TTC549 (cell line): Measurements from ENCODE around the gene PAX2.

Experiments
- FAIRE-seq: peaks from 2 replicates; lab custom pipeline; 2012; peaks lifted over from hg19 to GRCh38; lab: Jason Lieb, UNC

The PAX2 gene

DNA sequence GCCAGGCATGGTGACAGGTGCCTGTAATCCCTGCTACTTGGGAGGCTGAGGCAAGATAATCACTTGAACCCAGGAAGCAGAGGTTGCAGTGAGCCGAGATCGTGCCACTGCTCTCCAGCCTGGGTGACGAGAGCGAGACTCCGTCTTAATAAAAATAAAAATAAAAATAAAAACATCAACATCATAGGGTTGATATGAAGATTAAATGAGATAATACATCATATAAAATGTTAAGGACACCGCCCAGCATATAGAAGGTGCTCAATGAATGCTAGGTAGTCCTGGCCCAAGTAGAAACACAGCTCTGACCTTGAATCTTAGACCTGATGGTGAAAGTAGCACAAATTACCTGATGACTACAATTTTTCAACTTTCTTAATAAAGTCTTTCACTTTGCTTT is 74.0 kb downstream of the PAX2 start:
- no peak for FAIRE-seq

DNA sequence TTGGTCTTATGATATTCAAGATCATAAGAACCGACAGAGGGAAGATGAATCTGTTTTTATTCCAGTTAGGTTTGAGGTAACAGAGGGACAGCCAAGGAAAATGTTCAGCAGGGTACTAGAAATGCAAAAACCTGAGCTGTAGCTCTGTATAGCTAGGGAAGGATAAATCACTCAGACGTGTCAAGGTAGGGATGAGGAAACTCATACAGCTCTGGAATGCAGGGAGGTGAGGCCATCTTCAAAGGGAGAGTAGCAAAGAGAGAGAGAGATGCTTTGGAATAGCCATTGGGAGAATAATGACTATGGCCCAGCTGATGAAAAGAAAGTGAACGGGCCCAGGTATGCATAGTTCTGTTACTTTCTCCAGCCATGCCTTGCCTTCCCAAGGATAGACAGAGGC is 77.8 kb downstream of the PAX2 start:
- no peak for FAIRE-seq

DNA sequence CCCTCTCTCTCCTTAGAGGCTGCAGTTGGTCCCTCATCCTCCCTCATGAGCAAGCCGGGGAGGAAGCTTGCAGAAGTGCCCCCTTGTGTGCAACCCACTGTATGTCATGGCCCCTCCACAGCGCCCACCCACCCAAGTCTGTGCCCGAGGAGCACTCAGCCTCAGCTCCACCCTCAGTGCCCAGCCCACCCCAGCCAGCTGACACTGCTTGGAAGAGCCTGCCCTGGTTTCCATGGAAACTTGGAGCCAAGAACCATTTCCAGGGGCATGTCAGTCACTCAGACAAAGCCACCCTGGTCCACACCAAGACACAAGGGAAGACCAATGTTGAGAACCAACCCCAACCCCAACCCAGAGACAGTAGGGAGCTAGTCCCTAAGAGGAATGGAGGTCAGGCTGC is 79.5 kb downstream of the PAX2 start:
- no peak for FAIRE-seq

DNA sequence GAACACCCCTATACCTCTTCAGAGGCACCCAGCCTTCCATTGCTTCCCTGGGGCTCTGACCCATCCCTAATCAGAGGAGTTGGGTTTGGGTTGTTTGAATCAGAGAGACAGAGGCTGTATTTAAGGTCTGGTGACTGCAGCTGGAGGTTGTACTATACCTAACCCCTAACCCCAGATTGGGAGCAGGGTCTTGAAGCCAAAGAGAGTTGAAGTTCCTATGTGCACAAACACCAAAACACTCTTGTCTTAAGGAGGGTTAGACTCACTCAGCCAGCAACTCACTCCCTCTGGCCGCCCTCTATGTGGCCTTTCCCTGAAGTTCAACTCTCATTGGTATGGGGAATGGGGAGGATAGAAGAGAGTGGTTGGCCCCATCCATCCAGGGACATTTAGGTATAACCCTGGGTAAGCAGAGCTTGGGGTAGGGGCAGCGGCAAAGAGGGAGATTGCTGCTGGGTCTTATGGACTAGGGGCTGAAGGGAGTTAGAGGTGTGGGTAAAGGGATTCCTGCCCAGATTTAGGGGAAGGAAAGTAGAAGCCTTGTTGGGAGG is 80.0 kb downstream of the PAX2 start:
- FAIRE-seq: no peak

DNA sequence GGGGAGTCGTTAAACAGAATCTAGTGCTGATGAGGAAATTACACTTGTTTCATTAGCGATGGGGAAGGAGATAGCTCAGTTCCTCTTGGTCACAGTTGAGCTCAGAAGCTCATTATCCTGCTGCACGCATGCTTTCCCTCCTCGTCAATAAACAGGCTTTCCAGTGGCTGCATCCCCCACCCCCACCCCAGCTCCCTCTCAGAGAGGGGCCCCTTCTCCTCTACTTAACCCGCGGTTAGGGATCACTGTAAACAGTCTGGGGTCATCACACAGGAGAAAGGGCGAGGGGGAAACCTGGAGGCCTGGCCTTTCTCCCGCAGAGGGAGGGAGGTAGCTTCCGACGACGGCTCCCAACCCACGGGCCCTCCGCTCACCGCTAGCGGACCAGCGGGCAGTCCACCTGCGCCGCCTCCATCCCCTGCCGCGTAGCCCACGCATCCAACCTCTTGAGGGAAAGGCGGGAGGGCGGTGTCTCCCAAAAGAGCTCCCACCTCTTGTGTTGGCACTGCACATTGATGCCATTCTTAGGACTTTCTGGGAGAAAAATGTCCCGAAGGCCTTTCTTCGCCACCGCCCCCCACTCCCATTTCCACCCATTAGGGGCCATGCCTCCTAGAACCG is 80.8 kb downstream of the PAX2 start:
- no peak for FAIRE-seq

DNA sequence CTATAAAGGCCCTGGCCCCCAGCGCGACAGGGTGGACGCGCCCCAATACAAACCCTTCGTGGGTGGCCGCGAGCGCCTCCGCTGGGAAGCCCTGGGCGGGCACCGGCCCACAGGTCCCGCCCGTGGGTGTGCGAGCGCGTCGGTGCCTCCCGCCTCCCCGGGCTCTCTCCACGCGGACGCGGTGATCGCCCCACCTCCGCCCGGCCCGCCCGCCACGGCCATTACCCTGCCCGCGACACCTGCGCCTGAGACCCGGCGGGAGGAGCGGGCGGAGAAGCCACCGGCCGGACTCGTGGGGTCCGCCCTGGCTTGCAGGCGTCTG is 81.2 kb downstream of the PAX2 start:
- no peak for FAIRE-seq

DNA sequence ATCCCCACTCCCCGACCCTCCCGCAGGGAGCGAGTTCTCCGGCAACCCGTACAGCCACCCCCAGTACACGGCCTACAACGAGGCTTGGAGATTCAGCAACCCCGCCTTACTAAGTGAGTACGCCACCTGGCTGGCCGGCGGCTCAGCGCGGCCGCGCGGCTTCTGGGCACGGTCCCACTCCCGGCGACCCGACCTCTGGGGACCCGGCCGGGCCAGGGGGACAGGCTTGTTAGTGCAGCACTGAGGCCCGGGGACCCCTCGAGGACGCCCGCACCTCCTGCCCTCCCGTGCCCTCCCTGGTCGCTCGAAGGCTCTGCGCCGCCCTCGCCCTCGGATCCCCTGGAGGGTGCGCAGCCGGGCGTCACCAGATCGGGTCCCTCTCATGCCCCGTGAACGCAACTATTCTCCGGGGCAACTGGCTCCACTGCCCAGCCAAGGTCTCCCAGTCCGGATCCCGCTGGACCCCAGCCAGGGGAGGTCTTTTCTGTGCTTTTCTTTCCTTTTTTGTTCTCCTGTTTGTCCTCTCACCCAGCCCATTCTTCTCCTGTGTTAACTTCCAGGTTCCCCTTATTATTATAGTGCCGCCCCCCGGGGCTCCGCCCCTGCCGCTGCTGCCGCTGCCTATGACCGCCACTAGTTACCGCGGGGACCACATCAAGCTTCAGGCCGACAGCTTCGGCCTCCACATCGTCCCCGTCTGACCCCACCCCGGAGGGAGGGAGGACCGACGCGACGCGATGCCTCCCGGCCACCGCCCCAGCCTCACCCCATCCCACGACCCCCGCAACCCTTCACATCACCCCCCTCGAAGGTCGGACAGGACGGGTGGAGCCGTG is 81.8 kb downstream of the PAX2 start:
- FAIRE-seq: no peak

DNA sequence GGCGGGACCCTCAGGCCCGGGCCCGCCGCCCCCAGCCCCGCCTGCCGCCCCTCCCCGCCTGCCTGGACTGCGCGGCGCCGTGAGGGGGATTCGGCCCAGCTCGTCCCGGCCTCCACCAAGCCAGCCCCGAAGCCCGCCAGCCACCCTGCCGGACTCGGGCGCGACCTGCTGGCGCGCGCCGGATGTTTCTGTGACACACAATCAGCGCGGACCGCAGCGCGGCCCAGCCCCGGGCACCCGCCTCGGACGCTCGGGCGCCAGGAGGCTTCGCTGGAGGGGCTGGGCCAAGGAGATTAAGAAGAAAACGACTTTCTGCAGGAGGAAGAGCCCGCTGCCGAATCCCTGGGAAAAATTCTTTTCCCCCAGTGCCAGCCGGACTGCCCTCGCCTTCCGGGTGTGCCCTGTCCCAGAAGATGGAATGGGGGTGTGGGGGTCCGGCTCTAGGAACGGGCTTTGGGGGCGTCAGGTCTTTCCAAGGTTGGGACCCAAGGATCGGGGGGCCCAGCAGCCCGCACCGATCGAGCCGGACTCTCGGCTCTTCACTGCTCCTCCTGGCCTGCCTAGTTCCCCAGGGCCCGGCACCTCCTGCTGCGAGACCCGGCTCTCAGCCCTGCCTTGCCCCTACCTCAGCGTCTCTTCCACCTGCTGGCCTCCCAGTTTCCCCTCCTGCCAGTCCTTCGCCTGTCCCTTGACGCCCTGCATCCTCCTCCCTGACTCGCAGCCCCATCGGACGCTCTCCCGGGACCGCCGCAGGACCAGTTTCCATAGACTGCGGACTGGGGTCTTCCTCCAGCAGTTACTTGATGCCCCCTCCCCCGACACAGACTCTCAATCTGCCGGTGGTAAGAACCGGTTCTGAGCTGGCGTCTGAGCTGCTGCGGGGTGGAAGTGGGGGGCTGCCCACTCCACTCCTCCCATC is 82.7 kb downstream of the PAX2 start:
- FAIRE-seq: no peak

DNA sequence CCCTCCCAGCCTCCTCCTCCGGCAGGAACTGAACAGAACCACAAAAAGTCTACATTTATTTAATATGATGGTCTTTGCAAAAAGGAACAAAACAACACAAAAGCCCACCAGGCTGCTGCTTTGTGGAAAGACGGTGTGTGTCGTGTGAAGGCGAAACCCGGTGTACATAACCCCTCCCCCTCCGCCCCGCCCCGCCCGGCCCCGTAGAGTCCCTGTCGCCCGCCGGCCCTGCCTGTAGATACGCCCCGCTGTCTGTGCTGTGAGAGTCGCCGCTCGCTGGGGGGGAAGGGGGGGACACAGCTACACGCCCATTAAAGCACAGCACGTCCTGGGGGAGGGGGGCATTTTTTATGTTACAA is 83.3 kb downstream of the PAX2 start:
- no peak for FAIRE-seq

DNA sequence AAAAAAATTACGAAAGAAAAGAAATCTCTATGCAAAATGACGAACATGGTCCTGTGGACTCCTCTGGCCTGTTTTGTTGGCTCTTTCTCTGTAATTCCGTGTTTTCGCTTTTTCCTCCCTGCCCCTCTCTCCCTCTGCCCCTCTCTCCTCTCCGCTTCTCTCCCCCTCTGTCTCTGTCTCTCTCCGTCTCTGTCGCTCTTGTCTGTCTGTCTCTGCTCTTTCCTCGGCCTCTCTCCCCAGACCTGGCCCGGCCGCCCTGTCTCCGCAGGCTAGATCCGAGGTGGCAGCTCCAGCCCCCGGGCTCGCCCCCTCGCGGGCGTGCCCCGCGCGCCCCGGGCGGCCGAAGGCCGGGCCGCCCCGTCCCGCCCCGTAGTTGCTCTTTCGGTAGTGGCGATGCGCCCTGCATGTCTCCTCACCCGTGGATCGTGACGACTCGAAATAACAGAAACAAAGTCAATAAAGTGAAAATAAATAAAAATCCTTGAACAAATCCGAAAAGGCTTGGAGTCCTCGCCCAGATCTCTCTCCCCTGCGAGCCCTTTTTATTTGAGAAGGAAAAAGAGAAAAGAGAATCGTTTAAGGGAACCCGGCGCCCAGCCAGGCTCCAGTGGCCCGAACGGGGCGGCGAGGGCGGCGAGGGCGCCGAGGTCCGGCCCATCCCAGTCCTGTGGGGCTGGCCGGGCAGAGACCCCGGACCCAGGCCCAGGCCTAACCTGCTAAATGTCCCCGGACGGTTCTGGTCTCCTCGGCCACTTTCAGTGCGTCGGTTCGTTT is 83.9 kb downstream of the PAX2 start:
- FAIRE-seq: no peak

DNA sequence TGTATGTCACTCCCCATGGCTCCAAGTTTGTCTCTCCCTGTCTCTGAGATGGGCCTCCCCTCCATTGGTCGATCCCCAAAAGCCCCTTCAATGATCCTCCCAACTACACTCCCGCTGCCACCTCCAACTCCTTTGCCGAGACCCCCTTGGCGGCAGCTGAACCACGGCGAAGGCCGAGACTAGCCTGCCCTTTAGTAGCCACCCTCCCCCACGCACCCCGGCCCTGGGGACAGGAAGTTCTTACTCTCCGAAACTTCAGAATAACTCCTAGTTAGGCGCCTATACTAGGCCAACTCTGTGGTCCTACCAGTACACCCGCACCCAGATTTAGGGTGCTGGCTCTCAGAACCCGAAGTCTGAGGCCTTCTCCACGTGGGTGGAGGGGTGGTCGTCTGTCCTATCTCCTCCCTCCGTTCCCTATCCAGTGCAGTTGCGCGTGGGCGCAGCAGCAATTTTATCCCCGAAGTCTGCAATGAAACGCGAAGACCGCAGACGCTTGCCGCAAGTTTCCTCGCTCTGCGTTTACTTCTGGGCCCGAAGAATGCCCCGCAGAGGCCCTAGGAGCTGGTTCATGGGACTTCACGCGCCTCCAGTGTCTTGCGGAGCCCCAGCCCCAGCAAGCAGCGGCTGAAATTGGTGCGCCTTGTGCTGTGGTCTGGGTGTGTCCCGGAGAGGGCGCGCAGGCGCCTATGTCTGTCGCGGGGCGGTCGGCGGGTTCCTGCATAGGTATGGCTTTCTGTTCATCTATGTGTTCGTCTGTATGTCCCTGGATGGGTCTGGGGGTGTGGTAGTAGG is 84.7 kb downstream of the PAX2 start:
- no peak for FAIRE-seq

DNA sequence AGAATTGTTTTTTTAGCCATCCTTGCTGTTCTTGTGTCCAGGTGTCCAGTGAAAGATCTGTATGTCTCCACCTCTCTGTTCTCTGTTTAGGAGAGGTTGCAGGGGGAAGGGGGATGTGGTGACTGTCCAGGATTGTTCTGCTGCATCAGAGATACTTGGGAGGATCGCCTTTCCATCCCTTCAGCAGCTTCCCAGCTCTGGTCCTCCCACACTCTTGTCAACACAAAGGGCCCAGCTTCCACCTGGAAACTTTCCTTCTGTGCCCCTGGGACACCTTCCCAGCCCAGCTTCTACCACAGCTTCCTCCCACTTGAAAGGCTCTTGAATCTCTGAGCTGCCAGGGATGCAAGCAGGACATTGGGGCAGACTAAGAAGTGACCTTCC is 85.3 kb downstream of the PAX2 start:
- FAIRE-seq: no peak

DNA sequence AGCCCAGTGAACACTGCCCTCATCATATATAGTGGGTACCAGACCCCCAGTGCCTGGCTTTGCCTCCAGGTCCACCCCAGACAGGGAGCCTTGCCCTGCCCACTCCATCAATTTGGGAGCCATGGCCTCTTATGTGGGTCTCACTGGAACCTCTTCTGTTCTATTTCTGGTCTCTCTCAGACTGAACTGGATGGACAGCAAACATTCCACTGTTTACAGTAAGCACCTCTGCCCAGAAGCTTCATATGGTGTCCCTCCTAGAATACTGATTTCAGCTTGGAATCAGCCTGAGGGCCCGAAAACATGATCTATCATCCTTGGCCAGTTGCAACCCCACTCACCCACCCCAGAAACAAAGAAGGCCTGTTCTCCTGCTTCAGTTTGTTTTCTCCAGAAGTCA is 86.4 kb downstream of the PAX2 start:
- FAIRE-seq: no peak

DNA sequence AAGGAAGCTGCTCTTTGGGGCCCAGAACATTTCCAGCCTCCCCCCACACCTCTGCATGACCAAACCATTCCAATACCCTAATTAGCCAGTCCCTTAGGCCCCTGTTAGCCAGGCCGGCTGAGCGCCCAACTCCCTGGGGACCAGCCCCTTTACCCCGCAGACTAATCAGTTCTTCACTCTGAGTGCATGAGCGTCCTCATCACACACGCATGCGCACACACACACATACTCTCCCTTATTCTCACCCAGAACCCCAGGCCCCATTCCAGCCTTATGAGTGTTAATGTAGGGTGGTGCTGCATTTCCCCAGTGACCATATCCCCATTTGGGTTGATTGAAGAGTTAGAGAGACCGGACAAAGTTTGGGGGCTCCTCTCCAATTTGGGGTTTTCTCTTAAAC is 90.4 kb downstream of the PAX2 start:
- no peak for FAIRE-seq

DNA sequence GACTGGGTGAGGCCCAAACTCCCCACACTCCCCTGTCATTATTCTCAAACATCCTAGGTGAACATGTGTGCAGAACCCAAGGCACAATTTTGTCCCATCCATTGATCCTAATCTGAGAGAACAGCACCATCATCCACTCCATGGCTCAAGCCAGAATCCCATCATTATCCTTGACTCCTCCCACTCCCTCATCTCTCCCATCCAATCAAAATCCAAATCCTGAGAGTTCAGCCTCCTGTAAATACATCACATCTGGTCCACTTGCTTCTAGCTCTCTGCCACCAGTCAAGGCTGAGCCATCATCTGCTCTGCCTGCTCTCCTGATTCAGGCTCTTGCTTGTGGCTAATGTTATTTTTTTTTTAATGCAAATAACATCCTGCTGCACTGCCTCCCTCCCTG is 91.5 kb downstream of the PAX2 start:
- no peak for FAIRE-seq

DNA sequence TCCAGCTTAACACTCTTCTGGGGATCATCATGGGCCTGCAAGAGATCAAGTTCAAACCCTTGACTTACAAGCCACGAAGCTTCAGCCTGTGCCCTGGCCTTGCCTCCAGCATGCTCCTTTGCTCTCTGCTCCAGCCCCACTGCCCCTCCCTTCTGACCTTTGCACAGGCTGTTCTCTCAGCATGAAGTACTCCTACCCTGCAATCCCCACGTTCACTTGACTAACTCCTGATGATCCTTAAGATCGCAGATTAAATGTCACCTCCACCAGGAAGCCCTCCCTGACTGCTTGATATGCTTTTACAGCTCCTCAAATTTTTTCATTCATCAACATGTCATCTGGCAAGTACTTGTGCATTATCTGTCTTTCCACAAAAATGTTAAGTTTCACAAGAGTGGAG is 91.9 kb downstream of the PAX2 start:
- FAIRE-seq: no peak

DNA sequence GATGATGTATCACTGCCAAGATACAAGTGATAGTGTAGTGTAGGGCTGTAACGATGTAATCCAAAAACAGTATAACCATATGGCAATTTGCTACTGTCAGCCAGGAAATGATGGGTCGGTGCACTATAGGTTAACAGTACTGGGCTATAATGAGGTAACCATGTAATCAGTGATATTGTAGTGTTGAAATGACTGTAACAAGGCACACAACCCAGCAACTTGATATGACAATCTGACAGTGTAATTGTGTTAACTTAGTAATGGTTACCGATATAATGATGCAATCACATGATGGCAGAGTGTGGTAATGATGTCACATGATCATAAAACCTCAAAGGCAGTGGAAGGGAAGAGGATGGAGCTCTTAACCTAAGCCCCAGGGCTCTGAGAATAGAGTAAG is 93.6 kb downstream of the PAX2 start:
- FAIRE-seq: no peak

DNA sequence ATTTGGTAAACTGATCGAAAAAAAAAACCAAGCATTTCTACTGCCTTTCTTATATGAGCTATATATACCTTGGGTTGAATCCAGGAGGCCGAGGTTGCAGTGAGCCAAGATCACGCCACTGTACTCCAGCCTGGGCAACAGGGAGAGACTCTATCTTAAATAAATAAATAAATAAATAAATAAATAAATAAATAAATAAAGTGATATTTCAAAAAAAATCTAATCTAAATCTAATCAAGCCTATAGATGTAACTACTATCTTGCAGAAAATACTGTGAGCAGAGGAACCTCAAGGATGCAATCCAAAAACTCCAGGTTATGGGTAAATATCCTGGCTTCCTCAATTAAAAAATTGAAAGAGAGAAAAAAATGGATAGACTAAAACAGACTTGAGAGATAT is 96.1 kb downstream of the PAX2 start:
- FAIRE-seq: no peak

DNA sequence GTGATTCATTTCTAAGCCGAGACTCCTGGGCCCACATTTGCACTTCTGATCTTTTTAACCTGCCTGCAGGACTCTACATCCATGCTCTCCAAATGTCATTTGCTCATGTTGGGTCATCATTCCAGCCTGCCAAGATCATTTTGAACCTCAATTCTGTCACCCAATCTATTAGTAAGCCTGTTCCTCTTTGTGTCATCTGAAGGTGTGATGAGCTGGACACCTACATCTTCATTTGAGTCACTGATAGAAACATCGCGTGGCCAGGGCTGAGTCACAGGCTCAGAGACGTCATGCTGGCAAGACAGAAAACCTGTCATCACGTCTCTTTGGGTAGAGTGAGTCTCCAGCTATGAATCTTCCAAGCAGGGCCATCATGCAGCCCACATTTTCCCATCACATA is 102.1 kb downstream of the PAX2 start:
- FAIRE-seq: no peak

DNA sequence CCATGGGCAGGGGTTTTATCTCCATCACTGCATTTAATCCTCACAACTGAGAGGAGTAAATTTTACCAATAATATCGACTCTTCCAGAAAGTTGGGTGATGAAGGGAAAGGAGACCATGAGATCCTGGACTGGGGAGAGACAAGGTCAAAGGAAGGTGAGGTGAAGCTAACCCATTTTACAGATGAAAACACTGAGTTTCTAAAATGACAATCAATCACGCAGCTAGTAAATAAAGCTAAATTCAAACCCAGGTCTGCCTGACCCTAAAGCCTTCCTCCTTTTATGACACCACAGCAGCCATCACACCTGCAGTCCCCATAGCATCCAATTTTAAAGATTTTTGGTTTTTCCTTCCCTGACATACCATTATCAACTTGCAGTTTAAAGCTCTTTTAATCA is 103.4 kb downstream of the PAX2 start:
- FAIRE-seq: no peak

DNA sequence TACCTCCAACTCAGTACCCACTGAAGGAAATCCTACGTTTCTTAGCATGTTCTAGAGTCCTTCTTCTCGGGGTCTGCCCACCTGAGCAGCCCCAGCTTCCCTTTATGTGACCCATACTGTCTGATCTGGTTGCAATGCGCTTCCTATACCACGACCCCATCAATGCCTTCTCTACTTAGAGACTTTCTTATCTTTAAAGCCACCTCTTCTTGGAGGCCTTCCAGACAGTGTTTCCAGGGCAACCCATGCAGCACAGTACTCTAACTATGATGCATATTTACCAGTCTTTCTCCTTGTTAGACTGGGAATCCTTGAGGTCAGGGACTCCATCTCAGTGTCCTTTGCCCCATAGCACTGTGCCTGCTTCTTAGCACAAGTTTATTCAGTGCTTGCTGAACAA is 112.9 kb downstream of the PAX2 start:
- no peak for FAIRE-seq
